ENCODE results near the gene TUBG1. TPM values are rescaled to one million over a fixed set of nuclear protein-coding genes. Genes with fewer than 3 reads are reported as not detected.
A peak's percentile ranks its signal among the peaks of the same experiment; 100 is the strongest.
"Not testable (repeated sequence)": the region's sequence is repeated elsewhere in the genome, so short reads cannot be mapped to it uniquely, and the experiment has no call there.

The TUBG1 gene
- total RNA-seq, 1 donor from 2014 or later = 37.5 TPM

GRCh38 chr17:42578282-42578869 is 31.1 kb upstream of the TUBG1 start:
- peak; percentile 58 for DNase-seq (ENCODE audit: low read depth)

GRCh38 chr17:42579794-42580551 is 29.5 kb upstream of the TUBG1 start:
- no peak for DNase-seq (ENCODE audit: low read depth)

GRCh38 chr17:42581744-42582270 is 27.7 kb upstream of the TUBG1 start:
- no peak for DNase-seq (ENCODE audit: low read depth)

- DNase-seq (ENCODE audit: low read depth) = no peak
These were observed 24.6 kb upstream of the TUBG1 start for GRCh38 chr17:42584880-42585279.

GRCh38 chr17:42585353-42585752 is 24.1 kb upstream of the TUBG1 start:
- DNase-seq (ENCODE audit: low read depth) = no peak

- no peak for DNase-seq (ENCODE audit: low read depth)
These were observed 22.8 kb upstream of the TUBG1 start for GRCh38 chr17:42586514-42587230.

GRCh38 chr17:42590886-42591285 is 18.6 kb upstream of the TUBG1 start:
- DNase-seq (ENCODE audit: low read depth) = no peak

GRCh38 chr17:42591411-42591810 is 18.1 kb upstream of the TUBG1 start:
- DNase-seq (ENCODE audit: low read depth) = no peak

- DNase-seq (ENCODE audit: low read depth) = no peak
These were observed 13.1 kb upstream of the TUBG1 start for GRCh38 chr17:42596386-42596785.

- no peak for DNase-seq (ENCODE audit: low read depth)
These were observed 10.6 kb upstream of the TUBG1 start for GRCh38 chr17:42598905-42599304.

- no peak for DNase-seq (ENCODE audit: low read depth)
These were observed 6.2 kb upstream of the TUBG1 start for GRCh38 chr17:42603318-42603717.

- no peak for DNase-seq (ENCODE audit: low read depth)
These were observed 1.7 kb upstream of the TUBG1 start for GRCh38 chr17:42607769-42608168.

- DNase-seq (ENCODE audit: low read depth) = no peak
These were observed 940 bp upstream of the TUBG1 start for GRCh38 chr17:42608305-42609181.

- DNase-seq (ENCODE audit: low read depth) = not testable (repeated sequence)
These were observed 625 bp downstream of the TUBG1 start for GRCh38 chr17:42609814-42610801.

GRCh38 chr17:42612013-42612412 is 2.5 kb downstream of the TUBG1 start:
- DNase-seq (ENCODE audit: low read depth) = no peak

GRCh38 chr17:42613699-42614295 is 4.3 kb downstream of the TUBG1 start:
- no peak for DNase-seq (ENCODE audit: low read depth)

GRCh38 chr17:42617956-42618431 is 8.5 kb downstream of the TUBG1 start:
- no peak for DNase-seq (ENCODE audit: low read depth)

- DNase-seq (ENCODE audit: low read depth) = peak; percentile 38
These were observed 9.1 kb downstream of the TUBG1 start for GRCh38 chr17:42618442-42619150.

- not testable (repeated sequence) for DNase-seq (ENCODE audit: low read depth)
These were observed 12.5 kb downstream of the TUBG1 start for GRCh38 chr17:42621987-42622386.

Measured in renal cortical epithelial cell (primary cell).